22Rv1 (cell line): ENCODE results near the gene HDGFL3.

Source experiments
- CTCF ChIP-seq: fragments of 450-650 bp; IDR thresholded peaks from 2 replicates; pipeline ENCODE4 v1.5.1; 2017; ENCODE audit warnings: mild to moderate bottlenecking
- ZFX ChIP-seq: fragments of 450-650 bp; IDR thresholded peaks from 2 replicates; pipeline ENCODE4 v1.6.1; 2017; ENCODE audit warnings: antibody characterized with exemption, borderline replicate concordance

DNA sequence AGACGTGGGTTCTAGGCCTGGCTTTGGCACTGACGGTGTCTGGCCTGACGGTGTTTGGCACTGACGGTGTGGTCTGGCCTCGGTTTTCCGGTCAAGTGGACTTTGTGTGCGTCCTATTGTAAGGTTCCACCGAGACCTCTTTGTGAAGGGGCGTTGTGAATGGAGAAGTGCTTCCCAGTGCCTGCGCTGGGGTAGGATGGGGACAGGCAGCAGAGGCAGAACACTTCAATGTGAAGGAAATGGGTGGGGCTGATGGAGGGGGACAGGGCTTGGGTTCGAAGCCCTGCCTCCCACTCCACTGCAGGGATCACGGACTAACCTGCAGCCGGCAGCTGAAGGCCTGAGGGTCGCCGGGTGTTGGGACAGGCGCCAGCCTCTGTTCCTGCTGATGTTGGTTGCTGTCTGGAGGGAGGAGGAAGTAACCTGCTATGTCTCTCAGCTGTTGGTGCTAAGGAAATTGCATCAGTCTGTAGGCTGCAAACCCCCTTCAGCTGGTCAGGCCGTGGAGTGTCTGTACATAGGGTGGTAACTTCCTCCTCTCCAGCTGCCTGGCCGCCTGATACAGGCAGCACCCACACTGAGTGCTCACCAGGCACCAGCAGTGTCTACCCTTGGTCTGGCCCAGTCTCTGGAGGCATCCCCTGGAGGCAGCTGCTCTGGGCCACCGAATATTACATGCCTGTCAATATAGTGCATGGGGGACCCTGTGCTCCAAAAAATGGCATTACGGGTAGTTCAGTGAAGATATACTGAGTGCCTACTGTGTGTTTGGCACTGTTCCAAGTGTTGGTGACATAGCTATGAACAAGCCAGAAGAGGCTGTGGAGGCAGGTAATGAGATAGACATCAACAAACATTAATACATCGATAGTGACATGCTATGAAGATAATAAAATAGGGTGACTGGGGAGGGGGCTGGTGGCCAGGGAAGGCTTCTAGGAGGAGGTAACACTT is 99.1 kb downstream of the HDGFL3 start:
- no peak for TF ChIP-seq CTCF
- no peak for TF ChIP-seq ZFX
